Stimulated activated CD8-positive, alpha-beta memory T cell treated with anti-CD3 and anti-CD28 coated beads, Interleukin-15, amount 100 ng/mL, for 4 hours (primary cell): Measurements from ENCODE around the gene KRTAP16-1.
A peak's percentile ranks its signal among the peaks of the same experiment; 100 is the strongest.
"Not testable (repeated sequence)": the region's sequence is repeated elsewhere in the genome, so short reads cannot be mapped to it uniquely, and the experiment has no call there.

Source experiments
- DNase-seq, 2 donors: peaks; one replicate each; pipeline ENCODE4 v3.0.0-alpha.2; 2020; ENCODE audit warnings: low read depth in 2 of 2

Gene KRTAP16-1, protein sequence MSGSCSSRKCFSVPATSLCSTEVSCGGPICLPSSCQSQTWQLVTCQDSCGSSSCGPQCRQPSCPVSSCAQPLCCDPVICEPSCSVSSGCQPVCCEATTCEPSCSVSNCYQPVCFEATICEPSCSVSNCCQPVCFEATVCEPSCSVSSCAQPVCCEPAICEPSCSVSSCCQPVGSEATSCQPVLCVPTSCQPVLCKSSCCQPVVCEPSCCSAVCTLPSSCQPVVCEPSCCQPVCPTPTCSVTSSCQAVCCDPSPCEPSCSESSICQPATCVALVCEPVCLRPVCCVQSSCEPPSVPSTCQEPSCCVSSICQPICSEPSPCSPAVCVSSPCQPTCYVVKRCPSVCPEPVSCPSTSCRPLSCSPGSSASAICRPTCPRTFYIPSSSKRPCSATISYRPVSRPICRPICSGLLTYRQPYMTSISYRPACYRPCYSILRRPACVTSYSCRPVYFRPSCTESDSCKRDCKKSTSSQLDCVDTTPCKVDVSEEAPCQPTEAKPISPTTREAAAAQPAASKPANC

DNA sequence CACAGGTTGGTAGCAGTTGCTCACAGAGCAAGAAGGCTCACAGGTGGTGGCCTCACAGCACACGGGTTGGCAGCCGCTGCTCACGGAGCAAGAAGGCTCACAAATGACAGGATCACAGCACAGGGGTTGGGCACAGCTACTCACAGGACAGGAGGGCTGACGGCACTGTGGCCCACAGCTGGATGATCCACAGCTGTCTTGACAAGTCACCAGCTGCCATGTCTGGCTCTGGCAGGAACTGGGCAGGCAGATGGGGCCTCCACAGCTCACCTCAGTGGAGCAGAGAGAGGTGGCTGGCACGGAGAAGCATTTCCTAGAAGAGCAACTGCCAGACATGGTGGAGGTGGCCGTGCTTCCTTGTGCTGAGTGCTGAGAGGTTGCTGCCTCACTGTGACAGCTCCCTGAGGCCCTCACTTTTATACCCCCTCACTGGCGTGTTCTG is at the start of gene KRTAP16-1:
Gene KRTAP16-1 (minus strand): TSS at position 392 of the 442 bp plus-strand sequence. CDS start 56 bp downstream, at position 336.
- DNase-seq = peak; percentile 11 to 18

DNA sequence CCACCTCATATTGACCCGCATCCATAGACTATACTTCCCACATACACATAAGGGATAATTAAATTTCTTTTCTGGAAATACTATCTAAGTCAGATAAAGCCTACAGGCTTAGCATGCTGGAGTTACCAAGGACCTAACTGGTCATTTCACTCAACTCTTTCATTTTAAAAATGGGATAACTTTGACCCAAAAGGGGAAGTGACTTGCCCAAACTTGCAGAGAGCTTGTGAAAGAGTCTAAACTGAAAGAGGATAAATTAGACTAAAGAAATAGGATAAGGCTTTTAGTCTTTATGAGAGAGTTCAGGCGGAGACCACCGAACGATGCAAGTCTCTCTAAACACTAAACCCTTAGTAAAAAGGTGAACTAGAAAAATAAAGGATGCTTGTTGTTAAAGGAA is 45.4 kb upstream of the KRTAP16-1 start:
- DNase-seq = no peak

DNA sequence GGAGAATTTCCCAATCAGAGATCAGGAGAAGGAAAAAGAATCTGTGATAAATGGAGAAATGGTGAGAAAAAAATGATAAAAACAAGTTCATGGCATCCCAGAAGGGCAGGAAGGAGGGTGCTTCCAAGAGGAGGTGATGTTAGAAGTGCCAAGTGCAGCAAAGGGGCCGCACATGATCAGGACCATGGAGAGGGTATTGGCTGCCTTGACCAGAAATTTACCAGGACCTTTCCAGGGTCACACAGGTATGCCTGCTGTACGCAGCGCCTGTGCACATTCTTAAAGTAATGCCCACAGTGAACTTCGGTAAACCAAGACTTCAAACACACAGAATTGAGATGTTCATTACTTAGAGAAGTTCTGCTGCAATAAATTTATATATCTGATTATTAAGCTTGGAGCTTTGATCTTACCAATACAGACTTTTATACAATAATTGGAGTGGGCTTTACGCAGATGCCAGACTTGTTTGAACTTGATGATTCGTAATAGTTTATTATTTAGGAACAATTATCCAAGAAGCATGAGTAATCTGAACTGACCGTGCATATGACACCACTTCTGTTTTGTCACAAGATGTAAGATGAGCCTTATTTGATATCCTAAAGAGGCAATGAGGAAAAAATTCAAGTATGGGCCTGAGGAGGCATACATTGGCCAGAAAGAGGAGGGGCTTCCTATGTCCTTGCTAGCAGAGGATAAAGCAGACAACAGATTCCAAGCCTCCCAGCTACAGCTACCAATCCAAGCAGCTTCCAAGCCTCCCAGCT is 43.7 kb upstream of the KRTAP16-1 start:
- no peak for DNase-seq

DNA sequence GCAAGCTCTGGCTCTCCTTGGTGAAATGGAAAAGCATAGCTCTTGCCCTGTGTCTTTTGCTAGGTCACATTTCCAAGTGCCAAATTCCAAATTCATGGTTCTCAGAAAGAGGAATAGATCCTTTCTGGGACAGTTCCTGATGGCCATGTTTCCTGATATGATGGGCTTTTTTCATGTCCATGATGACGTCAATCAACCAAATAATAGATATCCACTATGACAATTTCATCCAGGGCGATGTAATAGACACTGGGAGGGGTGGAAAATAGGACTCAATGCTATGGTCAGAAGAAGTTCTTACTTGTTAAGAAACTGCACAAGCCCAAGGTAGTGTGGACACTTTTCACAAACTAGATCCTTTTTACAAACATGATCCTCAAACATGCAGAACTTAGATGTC is 42.1 kb upstream of the KRTAP16-1 start:
- DNase-seq = no peak

DNA sequence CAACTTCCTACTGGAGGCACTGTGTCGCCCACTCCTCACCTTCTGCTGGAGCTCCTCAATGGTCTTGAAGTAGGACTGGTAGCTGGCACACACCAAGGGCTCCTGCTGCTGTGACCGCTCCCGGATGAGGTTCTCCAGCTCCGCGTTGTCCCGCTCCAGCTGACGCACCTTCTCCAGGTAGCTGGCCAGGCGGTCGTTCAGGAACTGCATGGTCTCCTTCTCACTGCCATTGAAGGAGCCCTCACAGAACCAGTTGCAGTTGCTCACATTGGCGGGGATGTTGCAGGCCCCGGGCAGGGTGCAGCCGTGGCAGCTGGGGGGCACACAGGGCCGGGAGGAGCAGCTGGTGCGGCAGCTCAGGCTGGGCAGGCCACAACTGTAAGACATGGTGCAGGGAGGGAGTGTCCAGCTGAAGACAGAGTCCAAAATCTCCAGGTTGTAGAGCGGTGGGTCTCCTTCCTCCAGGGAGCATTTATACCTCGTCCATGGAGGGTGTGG is 41.3 kb upstream of the KRTAP16-1 start, which contains the start of gene KRT33A:
Gene KRT33A (minus strand): TSS at position 448 of the 498 bp plus-strand sequence. CDS start 61 bp downstream, at position 387.
- not testable (repeated sequence) for DNase-seq

DNA sequence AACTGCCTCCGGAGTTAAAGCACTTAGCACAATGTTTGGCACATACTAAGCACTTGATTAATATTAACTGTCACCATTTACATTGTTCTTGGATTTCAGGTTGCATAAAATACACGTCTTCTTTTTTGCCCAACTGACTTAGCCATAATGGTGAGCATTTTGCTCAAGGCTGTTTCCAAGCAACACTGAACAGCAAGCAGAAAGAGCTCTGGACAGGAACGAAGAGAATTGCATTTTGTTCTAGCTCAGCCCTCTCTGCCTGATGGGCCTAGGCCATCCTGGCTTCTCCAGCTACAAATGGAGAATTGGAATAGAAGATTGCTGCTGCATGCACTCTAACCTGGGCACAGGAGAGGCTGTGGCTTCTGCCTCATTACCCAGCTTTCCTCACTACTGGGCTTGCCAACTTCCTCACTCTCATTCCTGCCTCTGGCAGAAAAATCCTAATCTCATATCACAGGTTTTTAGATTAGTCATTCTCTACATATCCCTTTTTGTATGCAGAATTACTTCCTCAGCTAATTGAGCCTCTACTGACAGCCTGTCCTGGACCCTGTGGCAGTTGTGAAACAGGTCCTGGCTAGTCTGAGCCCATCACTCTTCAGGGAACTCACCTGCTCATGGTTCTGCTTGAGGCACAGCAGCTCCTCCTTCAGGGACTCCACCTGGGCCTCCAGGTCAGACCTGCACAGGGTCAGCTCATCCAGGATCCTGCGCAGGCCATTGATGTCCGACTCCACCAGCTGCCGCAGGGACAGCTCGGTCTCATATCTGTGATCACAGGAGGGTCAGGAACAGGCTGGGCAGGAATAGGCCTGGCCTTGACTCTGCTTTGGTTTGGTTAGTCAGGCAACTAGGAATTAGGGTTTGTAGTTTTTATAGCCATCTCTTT is 39.0 kb upstream of the KRTAP16-1 start:
- DNase-seq = no peak

DNA sequence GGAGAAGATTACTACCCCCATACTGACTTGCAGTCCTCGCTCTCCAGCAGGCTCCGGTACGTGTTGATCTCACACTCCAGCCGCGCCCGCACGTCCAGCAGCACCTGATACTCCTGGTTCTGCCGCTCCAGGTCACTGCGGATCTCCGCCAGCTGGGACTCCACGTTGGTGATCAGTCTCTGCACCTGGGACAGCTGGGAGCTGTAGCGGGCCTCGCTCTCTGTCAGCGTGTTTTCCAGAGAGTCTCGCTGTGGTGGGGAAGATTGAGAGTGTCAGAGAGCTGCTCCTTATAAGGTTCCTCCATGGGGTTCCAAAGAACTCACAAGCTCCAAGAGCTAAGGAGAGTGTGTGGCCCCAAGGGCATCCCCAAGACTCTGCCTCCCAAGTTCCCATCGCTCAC is 37.3 kb upstream of the KRTAP16-1 start:
- DNase-seq = not testable (repeated sequence)

DNA sequence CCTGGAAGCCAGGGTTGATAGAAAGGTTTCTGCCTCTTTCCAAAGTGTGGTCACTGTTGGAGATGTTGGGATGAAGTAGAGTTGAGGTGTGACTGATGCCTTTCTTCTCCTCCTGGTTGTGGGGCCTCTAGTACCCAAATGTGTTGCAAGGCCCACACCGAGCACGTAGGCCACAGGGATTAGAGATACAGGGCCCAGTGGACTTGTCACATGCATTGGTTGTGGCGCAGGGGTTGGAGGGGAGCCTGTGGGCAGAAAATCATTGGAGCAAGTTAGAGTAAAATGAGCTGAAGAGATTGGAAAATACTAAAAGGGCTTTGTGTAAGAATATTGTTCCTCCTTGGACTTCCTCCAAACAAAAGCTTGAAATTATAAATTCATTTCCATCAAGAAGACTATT is 36.9 kb upstream of the KRTAP16-1 start:
- DNase-seq = no peak

DNA sequence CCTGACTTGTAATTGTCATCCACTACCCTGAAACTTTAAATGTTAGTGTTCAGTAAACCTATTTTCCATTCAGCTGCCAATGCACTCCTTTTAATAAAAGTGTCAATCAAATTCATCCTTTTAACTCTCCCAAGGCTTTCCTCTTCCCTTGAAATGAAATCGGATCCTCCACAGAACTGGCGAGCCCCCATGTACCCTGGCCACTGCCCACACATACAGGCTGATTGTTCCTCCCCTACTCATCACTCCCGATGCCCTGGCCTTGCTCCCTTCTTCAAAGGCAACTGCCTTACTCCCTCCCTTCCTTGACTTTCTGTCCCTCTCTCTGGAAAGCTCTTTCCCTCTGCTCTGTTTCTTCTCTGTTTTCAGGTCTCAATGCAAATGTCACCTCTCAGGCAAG is 33.9 kb upstream of the KRTAP16-1 start:
- DNase-seq = no peak

DNA sequence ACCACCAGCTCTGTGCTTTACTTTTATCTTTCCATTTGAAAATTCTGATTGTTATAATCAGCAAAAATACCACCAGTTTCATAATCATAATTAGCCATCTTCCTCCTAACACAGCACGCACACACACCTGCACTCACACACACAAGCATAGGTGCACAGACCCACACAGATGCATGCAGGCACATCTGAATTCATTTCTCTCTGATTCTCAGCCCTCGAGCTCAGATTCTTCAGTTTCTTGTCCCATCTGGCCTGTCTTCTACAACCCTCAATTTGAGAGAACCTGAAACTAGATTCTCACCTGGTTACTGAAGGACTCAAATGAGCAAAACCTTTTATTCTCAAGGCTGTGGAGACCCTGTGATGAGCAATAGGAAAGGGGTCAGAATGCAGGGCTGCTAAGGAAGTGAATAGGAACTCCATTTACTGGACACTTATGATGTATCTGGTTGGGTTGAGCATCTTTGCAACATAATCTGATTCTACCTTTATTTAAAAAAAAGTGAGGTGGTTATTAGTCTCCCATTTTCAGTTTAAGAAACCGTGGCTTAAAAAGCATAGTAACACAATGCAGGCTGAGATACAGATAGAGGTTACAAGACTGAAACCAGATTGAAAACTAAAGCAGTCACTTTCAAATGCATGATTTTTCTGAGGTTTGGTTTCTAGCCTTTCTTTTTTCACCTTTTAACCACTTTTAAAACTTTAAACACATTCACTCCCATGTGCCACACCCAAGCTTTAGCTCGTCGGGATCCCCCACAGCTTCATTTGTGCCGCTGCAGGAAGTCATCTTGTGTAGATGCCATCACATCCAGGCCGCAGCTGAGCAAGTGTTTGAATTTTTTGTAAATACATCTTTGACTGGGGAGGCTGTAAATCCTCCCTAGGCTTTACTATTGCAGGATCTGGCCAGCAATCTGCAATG is 32.1 kb upstream of the KRTAP16-1 start:
- DNase-seq = no peak

DNA sequence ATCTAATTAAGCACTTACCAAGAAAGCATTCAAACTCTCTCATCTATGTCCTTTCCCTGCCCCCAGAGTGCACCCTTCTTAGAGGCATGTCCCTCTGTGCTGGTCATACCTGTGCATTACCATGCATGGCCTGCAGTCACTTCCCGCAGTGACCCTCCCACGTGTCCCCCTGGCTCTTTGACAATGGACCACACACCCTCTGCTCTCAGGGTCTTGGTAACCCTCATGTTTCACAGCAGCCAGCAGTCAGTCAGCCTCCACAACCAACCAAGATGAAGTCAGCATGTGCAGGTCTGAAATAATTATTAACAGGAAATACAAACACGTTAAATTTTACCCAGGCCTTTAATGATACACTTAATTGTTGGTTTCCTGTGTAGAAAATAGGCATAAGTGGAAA is 31.4 kb upstream of the KRTAP16-1 start:
- no peak for DNase-seq

DNA sequence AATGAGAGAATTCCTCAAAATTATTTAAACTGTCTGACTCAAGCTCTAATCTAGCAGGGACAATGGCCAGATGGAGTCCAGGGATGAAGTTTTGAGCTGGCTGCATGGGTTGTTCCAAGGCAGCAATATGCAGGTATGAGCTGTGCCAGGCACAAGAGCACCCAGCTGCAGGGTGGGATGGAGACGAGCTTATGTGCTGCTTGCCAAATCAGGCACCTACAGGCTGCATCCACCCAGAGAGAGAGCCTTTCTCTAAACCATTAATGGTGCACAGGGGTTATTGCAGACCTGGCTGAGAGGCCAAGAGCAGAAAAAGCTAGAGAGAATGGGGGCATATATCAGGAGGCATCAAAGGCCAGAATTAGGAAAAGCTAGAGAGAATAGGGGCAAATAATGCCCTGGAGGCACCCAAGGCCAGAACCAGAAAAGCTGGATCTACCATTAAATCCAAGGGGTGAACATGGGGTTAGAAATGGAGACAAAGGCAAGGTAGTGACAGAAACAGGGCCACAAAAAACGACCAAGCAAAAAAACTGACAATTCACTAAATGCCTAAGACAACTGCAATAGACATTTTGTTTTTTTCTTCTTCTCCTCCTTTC is 30.6 kb upstream of the KRTAP16-1 start:
- DNase-seq = no peak

DNA sequence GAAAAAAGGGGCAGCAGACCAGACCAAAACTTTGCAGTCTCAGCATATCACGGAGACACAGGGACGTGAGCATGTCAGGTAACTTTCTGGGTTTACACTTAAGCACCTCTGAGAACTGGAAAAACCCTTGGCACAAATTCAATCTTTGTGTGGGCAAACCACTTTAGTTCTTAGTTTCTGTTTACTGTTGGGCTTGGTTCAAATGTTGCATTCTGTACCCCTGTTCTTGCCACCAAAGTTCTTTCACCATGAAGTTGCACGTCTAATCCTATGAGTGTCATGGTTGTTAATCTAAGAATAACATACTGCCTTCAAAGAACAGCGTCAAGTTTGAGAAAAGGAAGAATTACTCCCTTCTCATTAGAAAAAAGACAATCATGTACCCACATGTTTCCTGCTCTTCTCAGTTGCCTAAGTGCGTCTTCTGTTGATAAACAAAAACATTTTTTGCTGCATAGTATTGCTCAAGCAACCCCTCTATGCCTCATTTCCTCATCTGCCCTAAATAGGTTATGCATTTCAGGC is 29.9 kb upstream of the KRTAP16-1 start:
- DNase-seq = no peak

DNA sequence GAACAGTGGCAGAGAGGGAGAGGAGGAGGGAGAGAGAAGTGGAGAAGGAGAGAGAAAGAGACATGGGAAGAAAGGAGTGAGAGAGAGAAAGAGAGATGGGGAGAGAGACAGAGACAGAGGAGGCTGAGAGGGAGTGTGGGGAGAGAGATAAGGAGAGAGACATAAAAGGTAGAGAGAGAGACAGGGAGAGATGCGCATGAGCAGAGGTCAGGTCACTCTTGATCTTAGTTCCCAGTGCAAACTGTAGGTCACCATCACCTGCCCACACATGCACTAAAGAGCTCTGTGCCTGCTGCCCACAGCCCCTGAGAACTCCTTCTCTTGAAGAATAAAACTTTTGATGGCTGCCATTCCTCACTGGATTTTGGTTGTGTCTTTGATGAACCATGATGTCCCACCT is 26.6 kb upstream of the KRTAP16-1 start:
- no peak for DNase-seq

DNA sequence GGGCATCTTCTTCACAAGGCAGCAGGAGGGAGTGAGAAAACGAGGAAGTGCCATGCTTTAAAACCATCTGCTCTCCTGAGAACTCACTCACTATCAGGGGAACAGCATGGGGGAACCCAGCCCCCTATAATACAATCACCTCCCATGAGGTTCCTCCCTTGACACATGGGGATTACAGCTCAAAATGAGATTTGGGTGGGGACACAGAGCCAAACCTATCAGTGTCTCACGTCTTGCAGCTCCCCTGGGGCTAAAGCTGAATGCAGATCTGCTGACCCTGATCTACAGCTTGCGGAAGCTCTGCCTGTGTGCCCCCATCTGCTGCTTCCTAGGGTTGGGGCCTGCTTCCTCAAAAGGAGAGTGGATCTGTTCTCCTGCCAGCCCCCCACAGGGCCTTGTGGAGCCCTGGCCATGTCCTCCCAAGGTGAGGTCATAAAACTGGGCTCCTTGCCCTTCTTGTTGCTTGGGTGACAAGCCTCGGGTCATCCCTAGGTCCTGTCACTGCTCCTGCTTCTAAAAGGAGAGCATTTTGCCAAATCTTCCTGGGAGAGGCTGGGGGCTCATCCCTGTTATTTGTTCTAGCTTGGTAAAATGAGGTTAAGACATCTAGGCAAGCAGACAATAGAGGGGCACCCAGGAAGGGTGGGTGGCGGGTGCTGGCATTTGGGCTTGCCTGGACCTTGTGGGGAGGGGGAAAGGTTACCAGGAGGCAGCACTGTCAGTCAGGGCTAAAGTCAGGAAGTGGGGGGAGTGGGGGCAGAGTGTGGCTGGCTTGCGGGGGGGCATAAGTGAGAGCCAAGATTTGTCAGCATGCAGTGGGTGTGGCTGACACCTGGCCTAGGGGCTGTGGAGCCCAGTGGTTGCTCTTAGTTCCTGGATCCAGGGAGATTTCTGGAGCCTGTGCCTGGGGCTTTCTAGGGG is 25.5 kb upstream of the KRTAP16-1 start:
- DNase-seq = no peak

DNA sequence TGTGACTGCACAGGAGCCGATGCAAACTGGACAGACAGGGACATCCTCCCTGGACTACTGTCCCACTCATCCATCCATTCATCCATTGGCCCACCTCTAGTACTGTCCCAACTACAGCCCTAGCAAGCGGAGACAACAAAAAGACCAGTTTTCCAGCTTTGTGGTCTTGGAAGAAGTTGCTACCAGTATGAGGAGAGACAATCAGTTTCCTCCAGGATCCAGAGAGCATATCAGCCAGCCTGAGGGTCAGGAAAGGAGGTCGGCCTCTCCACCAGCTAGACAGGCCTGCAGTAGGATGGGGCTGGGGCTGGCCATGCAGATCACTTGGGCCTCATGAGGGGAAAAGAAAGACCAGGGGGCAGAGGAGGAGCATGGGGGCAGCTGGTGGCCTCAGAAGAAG is 24.7 kb upstream of the KRTAP16-1 start:
- no peak for DNase-seq

DNA sequence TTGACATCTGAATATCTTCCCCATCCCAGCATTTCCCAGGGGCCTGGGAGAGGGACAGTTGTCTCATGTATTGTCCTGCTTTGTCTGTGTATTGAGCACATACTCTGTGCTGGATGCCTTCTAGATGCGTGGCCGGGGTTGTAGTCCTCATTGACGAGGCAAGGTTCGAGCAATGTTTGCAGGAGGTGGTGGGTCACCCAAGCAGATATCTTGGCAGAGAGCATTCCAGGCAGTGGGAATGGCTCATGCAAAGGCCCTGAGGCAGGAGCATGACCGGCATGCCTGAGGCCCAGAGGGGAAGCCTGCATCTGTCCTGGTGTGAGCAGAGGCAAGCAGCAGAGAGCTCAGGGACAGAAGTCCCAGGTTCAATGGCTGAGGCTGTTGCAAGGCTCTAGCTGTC is 24.0 kb upstream of the KRTAP16-1 start:
- no peak for DNase-seq

DNA sequence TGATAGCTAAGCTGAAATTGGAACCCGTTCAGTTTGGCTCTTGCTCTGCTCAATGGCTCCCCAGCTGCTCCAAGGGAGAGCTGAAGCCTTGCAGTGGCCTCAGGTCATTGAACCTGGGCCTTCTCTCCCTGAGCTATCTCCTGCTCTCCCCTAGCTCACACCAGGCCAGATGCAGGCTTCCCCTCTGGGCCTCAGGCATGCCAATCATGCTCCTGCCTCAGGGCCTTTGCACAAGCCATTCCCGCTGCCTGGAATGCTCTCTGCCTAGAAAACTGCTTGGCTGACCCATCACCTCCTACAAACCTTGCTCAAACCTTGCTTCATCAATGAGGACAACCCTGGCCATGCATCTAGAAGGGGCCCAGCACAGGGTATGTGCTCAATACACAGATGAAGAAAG is 23.1 kb upstream of the KRTAP16-1 start:
- DNase-seq = no peak

DNA sequence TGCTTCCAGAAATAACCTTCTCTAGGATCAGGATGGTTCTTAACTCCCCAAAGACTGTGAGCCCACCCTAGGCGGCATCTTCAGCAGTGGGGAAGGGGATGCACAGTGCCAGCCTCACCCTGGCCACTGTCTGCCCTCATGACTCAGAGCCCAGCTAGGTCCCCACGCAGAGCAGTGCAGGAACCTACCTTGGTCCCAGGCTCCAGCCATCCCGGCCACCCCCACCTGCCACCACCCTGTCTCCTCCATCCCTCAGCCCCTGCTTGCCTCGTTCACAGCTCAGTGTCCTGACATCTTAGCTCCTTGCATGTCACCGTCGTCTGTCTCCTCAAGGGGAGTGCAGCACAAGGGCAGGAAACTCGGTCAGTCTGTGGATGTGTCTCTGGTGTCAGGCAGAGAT is 22.5 kb upstream of the KRTAP16-1 start:
- no peak for DNase-seq
